ENCODE measurements around the gene CYP4A22. TPM values are rescaled to one million over a fixed set of nuclear protein-coding genes. Genes with fewer than 3 reads are reported as not detected.

The CYP4A22 gene
- total and polyA plus RNA-seq, 2 donors from 2014 or later: 4.1 to 108 TPM

DNA sequence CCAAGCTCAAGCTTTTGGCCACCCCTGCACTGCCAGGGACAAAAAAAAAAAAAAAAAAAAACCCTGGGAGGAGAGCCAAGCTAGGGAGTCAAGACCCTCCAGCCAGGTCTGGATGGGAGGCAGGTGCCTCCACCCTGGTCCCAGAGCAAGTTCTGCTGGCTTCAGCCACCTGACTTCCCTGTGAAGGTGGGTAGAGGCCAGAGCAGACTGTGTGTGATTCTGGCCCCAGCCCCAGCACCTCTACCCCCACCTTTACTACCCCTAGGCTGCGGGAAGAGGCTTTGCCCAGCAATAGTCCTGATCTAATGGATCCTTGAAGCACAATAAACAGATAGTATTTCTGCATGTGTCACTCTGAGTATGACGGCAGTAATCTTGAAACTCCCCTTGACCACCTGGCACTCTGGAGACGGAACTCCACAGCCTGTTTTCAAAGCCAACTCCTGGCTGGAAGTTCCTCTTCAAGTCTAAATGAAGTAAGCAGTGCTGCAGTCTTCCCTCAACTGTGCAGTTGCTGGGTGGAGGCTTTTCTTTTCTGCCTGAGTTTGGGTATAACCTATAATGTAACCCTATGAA is 42.8 kb downstream of the CYP4A22 start:
- Histone ChIP-seq H3K4me1 (ENCODE audit: control insufficient read depth in 2 of 3, insufficient read depth in 2 of 3, low read depth in 1 of 3, low read length in 3 of 3) (peaks cover 0 to 29% (median 19%) of the 10 kb centered on the region in 3 donors), H3K27me3 (ENCODE audit: control insufficient read depth, insufficient read depth, low read length) (no peaks in the 10 kb centered on the region), H3K9me3 (ENCODE audit: control insufficient read depth in 2 of 3, insufficient read depth in 1 of 3, low read length in 3 of 3) (no peaks in the 10 kb centered on the region), H3K9ac (ENCODE audit: low read length in 3 of 3) (peak overlapping the region in 2 of 3 donors; percentile 57 to 79), H3K4me3 (ENCODE audit: low read length in 3 of 3) (peak overlapping the region in 2 of 3 donors; percentile 59 to 80), H3K36me3 (ENCODE audit: control insufficient read depth in 2 of 3, insufficient read depth in 3 of 3, low read length in 3 of 3) (peaks cover 0 to 15% (median 2%) of the 10 kb centered on the region in 3 donors), H3K27ac (ENCODE audit: low read depth in 2 of 2, low read length in 2 of 2) (peak overlapping the region; percentile 36 to 71)
- peak in 1 of 5 donors; percentile 49 for DNase-seq
- intact Hi-C loops (cut with DNase I): loop anchor here (10.0 kb wide), 2 partner anchors 75 to 545 kb away; no protein-coding TSS in a partner anchor
- TF ChIP-seq, protein P1, sequence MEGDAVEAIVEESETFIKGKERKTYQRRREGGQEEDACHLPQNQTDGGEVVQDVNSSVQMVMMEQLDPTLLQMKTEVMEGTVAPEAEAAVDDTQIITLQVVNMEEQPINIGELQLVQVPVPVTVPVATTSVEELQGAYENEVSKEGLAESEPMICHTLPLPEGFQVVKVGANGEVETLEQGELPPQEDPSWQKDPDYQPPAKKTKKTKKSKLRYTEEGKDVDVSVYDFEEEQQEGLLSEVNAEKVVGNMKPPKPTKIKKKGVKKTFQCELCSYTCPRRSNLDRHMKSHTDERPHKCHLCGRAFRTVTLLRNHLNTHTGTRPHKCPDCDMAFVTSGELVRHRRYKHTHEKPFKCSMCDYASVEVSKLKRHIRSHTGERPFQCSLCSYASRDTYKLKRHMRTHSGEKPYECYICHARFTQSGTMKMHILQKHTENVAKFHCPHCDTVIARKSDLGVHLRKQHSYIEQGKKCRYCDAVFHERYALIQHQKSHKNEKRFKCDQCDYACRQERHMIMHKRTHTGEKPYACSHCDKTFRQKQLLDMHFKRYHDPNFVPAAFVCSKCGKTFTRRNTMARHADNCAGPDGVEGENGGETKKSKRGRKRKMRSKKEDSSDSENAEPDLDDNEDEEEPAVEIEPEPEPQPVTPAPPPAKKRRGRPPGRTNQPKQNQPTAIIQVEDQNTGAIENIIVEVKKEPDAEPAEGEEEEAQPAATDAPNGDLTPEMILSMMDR (IDR thresholded peaks at IDR 0.05; ENCODE audit: borderline replicate concordance, extremely low read depth, insufficient read depth): no peak
- FAIRE-seq: no peak

DNA sequence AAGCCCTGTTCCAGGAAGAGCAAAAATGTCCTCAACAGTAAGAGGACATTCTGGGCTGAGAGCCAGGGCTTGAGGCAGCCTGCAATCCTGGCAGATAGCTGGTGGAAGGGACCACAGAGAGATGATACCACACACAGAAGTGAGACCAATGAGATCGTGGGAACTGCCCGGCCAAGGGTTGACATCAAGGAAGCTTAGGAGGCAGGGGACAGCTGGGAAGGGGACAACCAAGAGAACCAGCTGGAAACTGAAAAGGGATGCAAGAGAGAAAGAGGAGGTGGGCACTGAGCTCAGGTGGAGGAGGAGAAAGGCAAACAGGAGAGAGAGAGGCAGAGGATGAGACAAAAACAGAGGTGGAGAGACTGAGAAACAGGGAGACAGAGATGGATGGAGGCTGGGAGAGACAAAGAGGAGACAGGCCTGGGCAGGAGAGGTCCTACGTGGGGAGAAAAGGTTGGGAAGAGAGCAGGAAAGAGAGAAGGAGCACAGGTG is 43.4 kb downstream of the CYP4A22 start:
- no peak for FAIRE-seq

DNA sequence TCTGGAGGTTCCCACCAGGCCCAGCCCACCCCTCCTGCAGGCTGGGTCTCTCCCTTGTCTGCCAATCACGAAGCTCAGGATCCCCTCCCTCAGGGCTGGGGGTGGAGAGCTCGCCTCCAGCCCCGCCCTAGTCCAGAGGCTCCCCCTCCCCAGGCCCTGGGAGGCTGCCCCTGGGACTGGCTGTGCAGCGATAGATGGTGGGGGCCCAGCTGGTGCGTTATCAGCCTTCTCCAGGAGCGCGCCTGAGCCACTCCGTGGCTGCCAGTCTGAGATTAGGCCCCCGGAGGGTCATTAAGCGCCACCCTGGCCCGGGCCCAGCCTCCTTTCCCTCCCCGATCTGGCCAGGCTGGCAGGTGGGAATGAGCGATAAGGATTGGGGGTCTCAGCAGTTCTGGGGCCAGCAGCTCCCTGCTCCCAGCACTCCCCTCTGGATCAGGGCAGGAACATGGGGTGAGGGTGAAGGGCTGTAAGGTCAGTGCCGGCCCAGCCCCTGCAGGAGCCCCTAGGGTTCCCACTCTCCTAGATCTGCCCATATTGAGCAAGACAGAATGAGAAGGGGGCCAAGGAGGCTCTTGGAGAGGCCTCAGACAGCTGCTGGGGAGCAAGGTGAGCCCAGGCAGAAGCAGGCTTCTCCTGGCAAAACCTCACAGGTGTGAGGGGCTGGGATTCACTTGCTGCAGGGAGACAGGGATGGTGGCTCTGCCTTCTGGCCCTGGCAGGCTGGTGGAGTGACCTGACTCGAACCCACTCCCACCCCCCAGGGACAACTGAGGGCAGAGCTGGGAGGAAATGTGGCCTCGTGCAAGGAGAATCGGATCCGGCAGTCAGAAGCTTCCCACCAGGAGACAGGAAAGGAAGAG is 44.1 kb downstream of the CYP4A22 start:
- TF ChIP-seq, protein P1 (IDR thresholded peaks at IDR 0.05; ENCODE audit: borderline replicate concordance, extremely low read depth, insufficient read depth): no peak
- no peak for FAIRE-seq
- peak overlapping the region; percentile 79 to 84 for H3K27ac ChIP-seq (ENCODE audit: low read depth in 2 of 2, low read length in 2 of 2)

More for the DNA sequence above, 43.4 kb downstream of the CYP4A22 start:
- H3K36me3 ChIP-seq (ENCODE audit: control insufficient read depth in 2 of 3, insufficient read depth in 3 of 3, low read length in 3 of 3): peaks cover 0 to 21% (median 2%) of the 10 kb centered on the region in 3 donors
- H3K27ac ChIP-seq (ENCODE audit: low read depth in 2 of 2, low read length in 2 of 2): peak overlapping the region; percentile 36 to 71
- peaks cover 0 to 29% (median 15%) of the 10 kb centered on the region in 3 donors for H3K4me1 ChIP-seq (ENCODE audit: control insufficient read depth in 2 of 3, insufficient read depth in 2 of 3, low read depth in 1 of 3, low read length in 3 of 3)
- no peaks in the 10 kb centered on the region for H3K27me3 ChIP-seq (ENCODE audit: control insufficient read depth, insufficient read depth, low read length)
- intact Hi-C loops (cut with DNase I): loop anchor here (10.0 kb wide), 2 partner anchors 74 to 544 kb away; no protein-coding TSS in a partner anchor
- H3K4me3 ChIP-seq (ENCODE audit: low read length in 3 of 3): peak overlapping the region in 2 of 3 donors; percentile 59 to 80
- H3K9me3 ChIP-seq (ENCODE audit: control insufficient read depth in 2 of 3, insufficient read depth in 1 of 3, low read length in 3 of 3): no peaks in the 10 kb centered on the region
- H3K9ac ChIP-seq (ENCODE audit: low read length in 3 of 3): peak overlapping the region in 1 of 3 donors; percentile 27
- TF ChIP-seq, protein P1 (IDR thresholded peaks at IDR 0.05; ENCODE audit: borderline replicate concordance, extremely low read depth, insufficient read depth): no peak
- DNase-seq: no peak

More for the DNA sequence above, 44.1 kb downstream of the CYP4A22 start:
- no peaks in the 10 kb centered on the region for H3K27me3 ChIP-seq (ENCODE audit: control insufficient read depth, insufficient read depth, low read length)
- H3K36me3 ChIP-seq (ENCODE audit: control insufficient read depth in 2 of 3, insufficient read depth in 3 of 3, low read length in 3 of 3): peaks cover 0 to 21% (median 2%) of the 10 kb centered on the region in 3 donors
- H3K4me1 ChIP-seq (ENCODE audit: control insufficient read depth in 2 of 3, insufficient read depth in 2 of 3, low read depth in 1 of 3, low read length in 3 of 3): peaks cover 0 to 29% (median 15%) of the 10 kb centered on the region in 3 donors
- intact Hi-C loops (cut with DNase I): loop anchor here (10.0 kb wide), 2 partner anchors 73 to 543 kb away; no protein-coding TSS in a partner anchor
- peak overlapping the region in 1 of 3 donors; percentile 23 for H3K9ac ChIP-seq (ENCODE audit: low read length in 3 of 3)
- no peak for DNase-seq
- no peaks in the 10 kb centered on the region for H3K9me3 ChIP-seq (ENCODE audit: control insufficient read depth in 2 of 3, insufficient read depth in 1 of 3, low read length in 3 of 3)
- H3K4me3 ChIP-seq (ENCODE audit: low read length in 3 of 3): peak overlapping the region in 1 of 3 donors; percentile 80
